ENCODE measurements around the gene FUT3.
"Not testable (repeated sequence)": the region's sequence is repeated elsewhere in the genome, so short reads cannot be mapped to it uniquely, and the experiment has no call there.

FUT3 gene

GRCh38 chr19:5882421-5882968 lies 31.2 kb upstream of the FUT3 start:
- no peak for DNase-seq (ENCODE audit: low read depth, low spot score)

- DNase-seq (ENCODE audit: low read depth, low spot score): no peak
Measured at GRCh38 chr19:5881543-5882299, 30.5 kb upstream of the FUT3 start.

GRCh38 chr19:5880604-5881078 lies 29.4 kb upstream of the FUT3 start:
- peak; percentile 72 for DNase-seq (ENCODE audit: low read depth, low spot score)

- no peak for DNase-seq (ENCODE audit: low read depth, low spot score)
Measured at GRCh38 chr19:5880196-5880595, 28.9 kb upstream of the FUT3 start.

- no peak for DNase-seq (ENCODE audit: low read depth, low spot score)
Measured at GRCh38 chr19:5877882-5878281, 26.6 kb upstream of the FUT3 start.

- no peak for DNase-seq (ENCODE audit: low read depth, low spot score)
Measured at GRCh38 chr19:5877427-5877826, 26.2 kb upstream of the FUT3 start.

- DNase-seq (ENCODE audit: low read depth, low spot score): not testable (repeated sequence)
Measured at GRCh38 chr19:5874496-5874895, 23.2 kb upstream of the FUT3 start.

- no peak for DNase-seq (ENCODE audit: low read depth, low spot score)
Measured at GRCh38 chr19:5873617-5874199, 22.5 kb upstream of the FUT3 start.

DNA sequence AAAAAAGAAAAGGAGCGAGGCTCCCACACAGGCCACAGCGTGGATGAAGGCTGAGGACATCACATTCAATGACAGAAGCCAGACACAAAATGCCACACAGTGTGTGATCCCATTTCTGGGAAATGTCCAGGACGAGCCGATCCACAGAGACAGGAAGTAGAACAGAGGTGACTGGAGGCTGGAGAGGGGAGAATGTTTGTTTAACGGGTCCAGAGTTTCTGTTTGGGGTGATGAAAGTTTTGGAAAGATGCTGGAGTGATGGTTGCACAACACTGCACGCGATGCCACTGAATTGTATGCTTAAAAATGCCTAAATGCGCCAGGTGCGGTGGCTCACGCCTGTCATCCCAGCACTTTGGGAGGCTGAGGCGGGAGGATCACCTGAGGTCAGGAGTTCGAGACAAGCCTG lies 19.7 kb upstream of the FUT3 start:
- DNase-seq (ENCODE audit: low read depth, low spot score): no peak

DNA sequence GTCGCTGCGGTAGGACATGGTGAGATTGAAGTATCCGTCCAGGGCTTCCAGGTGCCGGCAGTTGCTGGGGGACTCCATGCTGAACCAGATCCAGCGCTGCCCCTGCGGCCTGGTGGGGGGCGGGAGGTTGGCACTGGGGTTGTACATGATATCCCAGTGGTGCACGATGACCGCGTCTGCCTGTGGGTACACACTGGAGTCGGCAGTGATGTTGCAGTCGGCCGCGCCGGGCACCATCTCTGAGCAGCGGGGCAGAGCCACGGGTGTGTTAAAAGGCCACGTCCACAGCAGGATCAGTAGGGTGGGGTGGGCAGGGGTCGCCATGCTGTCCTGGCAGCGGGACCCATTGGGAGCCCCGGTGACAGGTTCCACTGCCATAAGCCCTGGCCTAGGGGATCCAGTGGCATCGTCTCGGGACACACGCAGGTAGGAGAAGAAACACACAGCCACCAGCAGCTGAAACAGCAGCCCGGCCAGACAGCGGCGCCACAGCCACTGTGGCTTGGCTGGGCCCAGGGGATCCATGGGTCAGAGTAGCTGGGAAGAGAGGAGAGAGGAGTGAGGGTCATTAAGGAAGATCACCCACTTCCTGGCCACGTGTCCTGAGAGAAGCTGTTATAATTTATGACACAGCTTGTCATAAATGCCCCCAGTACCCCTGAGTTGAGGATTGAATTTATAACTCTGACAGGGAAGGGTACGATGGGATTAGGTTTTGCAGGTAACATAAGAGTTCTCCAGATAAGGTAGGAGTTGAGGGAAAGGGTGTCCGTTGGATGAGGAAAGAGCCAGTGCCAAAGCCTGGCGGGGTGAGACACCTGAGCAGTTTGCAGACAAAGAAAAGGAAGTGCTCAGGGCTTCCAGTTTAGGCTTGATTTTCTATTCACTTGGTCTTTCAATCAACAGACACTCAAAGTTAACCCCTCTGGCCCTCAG lies 16.2 kb upstream of the FUT3 start:
- no peak for DNase-seq (ENCODE audit: low read depth, low spot score)

DNA sequence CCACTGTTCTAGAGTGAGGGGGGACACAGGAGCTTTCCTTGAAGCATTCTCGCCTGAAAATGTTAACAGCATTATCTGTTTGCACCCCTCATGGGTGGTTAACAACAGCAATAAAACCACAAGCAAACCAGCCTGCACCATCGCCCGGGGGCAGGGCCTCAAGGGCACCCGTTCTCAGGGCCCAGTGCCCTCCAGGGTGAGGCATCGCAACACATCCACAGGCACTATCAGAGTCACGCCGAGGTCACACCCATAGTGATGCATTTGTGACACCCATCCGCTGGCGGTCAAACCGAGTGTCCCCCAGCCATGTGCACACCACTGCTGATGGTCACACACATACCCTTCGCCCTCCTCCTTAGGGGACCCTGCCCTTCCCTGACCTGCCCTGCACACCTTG lies 14.5 kb upstream of the FUT3 start:
- no peak for DNase-seq (ENCODE audit: low read depth, low spot score)

GRCh38 chr19:5864725-5865486 lies 13.7 kb upstream of the FUT3 start:
- DNase-seq (ENCODE audit: low read depth, low spot score): no peak

DNA sequence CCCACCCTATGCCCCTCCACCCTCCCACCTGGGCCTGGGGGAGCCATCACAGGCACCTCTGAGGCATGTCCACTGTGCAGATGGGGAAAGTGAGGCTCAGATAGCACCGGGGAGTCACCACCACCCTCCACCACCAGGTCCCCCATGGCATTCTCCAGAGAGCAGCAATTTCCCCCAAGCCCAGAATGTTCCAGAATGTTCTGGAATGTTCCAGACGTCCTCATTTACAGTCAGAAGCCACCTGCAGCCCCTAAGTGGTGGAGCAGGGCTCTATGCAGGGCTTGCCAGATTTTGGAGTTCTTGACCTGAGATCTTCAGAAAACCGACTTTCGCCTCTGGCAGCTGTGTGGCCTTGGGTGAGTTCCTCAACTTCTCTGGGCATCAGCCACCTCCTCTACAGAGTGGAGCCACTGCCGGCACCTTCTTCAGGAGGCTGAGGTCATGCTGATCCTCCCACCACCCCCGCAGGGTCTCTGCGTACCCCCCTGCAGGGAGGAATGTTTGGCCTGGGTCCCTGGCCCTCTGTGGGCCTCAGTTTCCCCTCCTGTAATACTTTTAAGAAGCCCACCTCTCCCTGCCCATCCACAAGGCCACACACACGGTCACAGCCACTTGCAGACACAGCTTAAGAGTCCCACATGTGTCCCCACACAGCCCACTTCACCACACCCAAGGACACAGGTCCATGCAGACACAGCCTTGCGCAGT lies 12.9 kb upstream of the FUT3 start:
- DNase-seq (ENCODE audit: low read depth, low spot score): no peak

- no peak for DNase-seq (ENCODE audit: low read depth, low spot score)
Measured at GRCh38 chr19:5863030-5863665, 11.9 kb upstream of the FUT3 start.

GRCh38 chr19:5857203-5858081 lies 6.2 kb upstream of the FUT3 start:
- DNase-seq (ENCODE audit: low read depth, low spot score): no peak

GRCh38 chr19:5855151-5855550 lies 3.9 kb upstream of the FUT3 start:
- not testable (repeated sequence) for DNase-seq (ENCODE audit: low read depth, low spot score)

- DNase-seq (ENCODE audit: low read depth, low spot score): not testable (repeated sequence)
Measured at GRCh38 chr19:5854121-5854520, 2.9 kb upstream of the FUT3 start.

DNA sequence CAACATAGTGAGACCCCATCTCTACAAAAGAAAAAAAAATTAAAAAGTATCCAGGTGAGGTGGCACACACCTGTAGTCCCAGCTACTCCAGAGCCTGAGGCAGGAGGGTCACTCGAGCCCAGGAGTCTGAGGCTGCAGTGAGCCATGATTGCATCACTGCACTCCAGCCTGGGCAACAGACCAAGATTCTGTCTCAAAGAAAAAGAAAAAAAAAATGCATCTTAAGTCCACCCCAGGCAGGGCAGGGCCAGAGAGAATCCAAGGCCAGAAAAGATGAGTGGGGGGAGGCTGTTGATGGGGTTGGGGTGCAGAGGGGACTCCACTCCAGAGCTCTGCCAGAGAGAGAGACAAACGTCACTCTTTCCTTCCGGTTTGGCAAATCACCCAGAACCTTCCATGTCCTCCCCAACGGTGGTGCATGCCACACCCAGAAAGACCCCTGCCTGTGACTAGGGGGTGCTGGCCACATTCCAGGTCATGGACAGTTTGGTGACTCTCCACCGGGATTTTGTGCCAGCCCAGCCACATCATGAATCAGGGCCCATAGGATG lies 431 bp downstream of the FUT3 start:
- no peak for DNase-seq (ENCODE audit: low read depth, low spot score)

GRCh38 chr19:5850189-5850588 lies 1.1 kb downstream of the FUT3 start:
- no peak for DNase-seq (ENCODE audit: low read depth, low spot score)

Data from ELF-1 (cell line).